Mucosa of descending colon (tissue), 3 donors: ENCODE measurements around the gene CACHD1. TPM values are rescaled to one million over a fixed set of nuclear protein-coding genes. Genes with fewer than 3 reads are reported as not detected.
"Not testable (repeated sequence)": the region's sequence is repeated elsewhere in the genome, so short reads cannot be mapped to it uniquely, and the experiment has no call there.

Experiments used
- ATAC-seq: fragments of 200-7000 bp; cut with Tn5 transposase; one replicate; pipeline ENCODE4 v1.9.1; 2020; ENCODE audit warnings: mild to moderate bottlenecking, moderate library complexity
- DNase-seq, 3 donors: peaks; one replicate each; pipeline ENCODE4 v3.0.0-alpha.2; 2020
- H3K36me3 ChIP-seq: fragments of 200-600 bp; one replicate; pipeline ENCODE4 v1.8.0; 2021; ENCODE audit warnings: low read depth, mild to moderate bottlenecking
- H3K4me1 ChIP-seq: fragments of 200-600 bp; one replicate; pipeline ENCODE4 v1.8.0; 2021; ENCODE audit warnings: low read depth, mild to moderate bottlenecking
- H3K4me3 ChIP-seq: fragments of 200-600 bp; one replicate; pipeline ENCODE4 v1.8.0; 2021; ENCODE audit warnings: mild to moderate bottlenecking
- H3K9me3 ChIP-seq: fragments of 200-600 bp; one replicate; pipeline ENCODE4 v1.8.0; 2021; ENCODE audit warnings: mild to moderate bottlenecking
- intact Hi-C, 2 donors: fragments of 100-400 bp; cut with DNase I in 1 of 2; cut with micrococcal nuclease in 1 of 2; formaldehyde crosslinking; loops; one replicate each; pipeline versions ENCODE4 v1.11.0 to v1.11.1; 2022; cut with DNase I, micrococcal nuclease
- total RNA-seq, 3 donors: library from RNA; stranded (reverse); fragmentation: NEBNext Ultra II Directional in 2 of 3; extraction: Animal tissue kit (Norgen Biotek cat#: 25700) in 2 of 3; gene quantifications; one replicate each; pipeline versions ENCODE4 v1.2.1 to v1.2.4, GENCODE V29; 2021 to 2023
- TF ChIP-seq, protein P1 (sequence below): fragments of 200-600 bp; IDR thresholded peaks from one replicate; pipeline ENCODE4 v1.8.0; 2022; ENCODE audit warnings: antibody characterized with exemption, mild to moderate bottlenecking
- donor health status: DM: no; HTN: no; CAD: no; lungs with moderate emphysema.
- donor health status: DM: no; HTN: no; CAD: no.
- donor health status: DM: no; HTN: yes; CAD: no.

CACHD1 gene
- total RNA-seq, 3 donors from 2014 or later, result 1.3 to 3.7 (median 2.7) TPM

DNA sequence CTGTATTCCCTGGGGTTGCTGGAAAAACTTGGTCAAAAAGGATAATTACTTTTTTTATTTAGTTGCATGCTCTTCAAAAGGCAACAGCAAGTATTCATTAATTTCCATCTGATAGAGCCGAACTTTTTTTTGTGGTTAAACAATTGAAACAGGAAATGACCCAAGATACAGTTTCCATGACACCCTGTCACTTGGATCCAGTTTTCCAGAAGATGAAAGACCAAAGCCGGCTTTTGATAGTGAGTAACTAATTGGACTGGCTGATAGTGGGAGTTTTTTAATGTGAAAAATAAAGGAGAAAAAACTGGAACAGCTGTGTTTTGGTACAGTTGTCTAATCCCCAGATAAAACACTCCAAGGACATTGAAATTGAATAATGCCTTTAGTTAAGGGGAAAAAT is 33.0 kb downstream of the CACHD1 start:
- ATAC-seq (no peak), DNase-seq (no peak)
- H3K4me3 ChIP-seq, result no peak overlapping the region
- H3K9me3 ChIP-seq, result no peaks in the 10 kb centered on the region
- intact Hi-C loops, result no loop called here
- H3K36me3 ChIP-seq, result no peaks in the 10 kb centered on the region
- H3K4me1 ChIP-seq, result no peaks in the 10 kb centered on the region
- TF ChIP-seq, protein P1, sequence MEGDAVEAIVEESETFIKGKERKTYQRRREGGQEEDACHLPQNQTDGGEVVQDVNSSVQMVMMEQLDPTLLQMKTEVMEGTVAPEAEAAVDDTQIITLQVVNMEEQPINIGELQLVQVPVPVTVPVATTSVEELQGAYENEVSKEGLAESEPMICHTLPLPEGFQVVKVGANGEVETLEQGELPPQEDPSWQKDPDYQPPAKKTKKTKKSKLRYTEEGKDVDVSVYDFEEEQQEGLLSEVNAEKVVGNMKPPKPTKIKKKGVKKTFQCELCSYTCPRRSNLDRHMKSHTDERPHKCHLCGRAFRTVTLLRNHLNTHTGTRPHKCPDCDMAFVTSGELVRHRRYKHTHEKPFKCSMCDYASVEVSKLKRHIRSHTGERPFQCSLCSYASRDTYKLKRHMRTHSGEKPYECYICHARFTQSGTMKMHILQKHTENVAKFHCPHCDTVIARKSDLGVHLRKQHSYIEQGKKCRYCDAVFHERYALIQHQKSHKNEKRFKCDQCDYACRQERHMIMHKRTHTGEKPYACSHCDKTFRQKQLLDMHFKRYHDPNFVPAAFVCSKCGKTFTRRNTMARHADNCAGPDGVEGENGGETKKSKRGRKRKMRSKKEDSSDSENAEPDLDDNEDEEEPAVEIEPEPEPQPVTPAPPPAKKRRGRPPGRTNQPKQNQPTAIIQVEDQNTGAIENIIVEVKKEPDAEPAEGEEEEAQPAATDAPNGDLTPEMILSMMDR, result no peak

DNA sequence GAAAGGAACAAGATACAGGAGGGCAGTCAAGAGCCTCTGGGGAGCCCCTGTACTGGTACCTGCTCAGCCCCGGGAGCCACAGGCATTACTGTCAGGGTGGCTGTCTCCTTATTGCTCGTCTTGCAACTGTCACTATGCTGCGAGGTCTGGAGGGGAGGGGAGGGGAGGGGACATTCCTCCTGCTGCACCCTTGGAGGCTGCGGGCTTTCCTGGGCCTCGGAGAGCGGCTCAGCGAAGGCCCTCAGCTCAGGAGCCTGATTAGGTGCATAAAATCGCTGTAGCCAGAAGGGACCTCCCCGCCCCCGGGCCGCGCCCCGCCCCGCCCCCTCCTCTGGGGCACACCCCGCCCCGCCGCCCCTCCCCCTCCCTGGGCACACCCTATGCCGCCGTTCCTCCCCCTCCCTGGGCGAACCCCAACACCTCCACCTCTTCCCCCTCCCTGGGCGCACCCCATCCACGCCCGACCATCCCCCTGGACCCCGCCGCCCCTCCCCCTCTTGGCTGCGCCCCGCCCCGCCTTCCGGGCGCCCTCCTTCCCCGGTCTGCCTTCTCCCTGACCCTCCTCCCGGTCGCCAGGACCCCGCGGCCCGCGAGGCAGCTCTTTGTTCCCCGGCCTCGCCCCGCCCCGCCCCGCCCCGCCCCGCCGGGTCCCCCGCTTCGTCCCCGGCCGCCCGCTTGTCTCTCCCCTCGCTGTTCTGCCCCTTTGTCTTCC is 35.5 kb downstream of the CACHD1 start:
- Histone ChIP-seq H3K4me1 (no peaks in the 10 kb centered on the region), H3K36me3 (no peaks in the 10 kb centered on the region), H3K9me3 (no peaks in the 10 kb centered on the region), H3K4me3 (no peak overlapping the region)
- DNase-seq, result peak; percentile 69 to 78 (median 70)
- intact Hi-C loops, result no loop called here
- TF ChIP-seq, protein P1, result no peak
- ATAC-seq, result peak; percentile 75

DNA sequence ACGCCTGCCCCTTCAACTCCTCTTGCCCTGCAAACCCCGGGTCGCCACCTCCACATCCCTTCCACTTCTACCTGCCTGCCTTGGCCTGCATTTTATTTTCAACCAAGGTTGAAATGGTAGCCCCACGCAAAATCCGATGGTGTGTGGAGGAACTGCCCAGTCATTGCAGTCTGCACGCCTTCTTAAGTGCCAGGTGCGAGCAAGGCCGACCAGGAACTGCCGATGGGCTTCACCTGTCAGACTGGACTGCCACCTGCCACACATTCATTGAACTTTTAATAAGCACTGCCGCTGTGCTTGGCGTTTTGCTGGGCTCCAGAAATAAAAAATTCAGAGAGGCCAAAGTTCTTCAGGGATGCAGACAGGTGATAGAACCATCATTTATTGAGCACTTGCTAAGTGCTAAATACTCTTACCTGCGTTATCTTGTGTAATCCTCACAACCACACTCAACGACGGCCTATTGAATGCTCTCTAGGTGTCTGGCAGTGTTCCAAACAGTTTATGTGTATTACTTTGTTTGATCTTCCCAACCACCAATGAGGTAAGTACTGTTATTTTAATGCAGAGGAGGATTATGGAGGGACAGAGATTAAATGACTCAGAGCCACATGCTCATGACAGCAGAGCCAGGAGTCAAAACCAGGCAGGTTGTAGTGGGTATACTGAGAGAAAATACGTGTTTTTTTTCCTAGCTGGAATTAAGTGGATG is 36.2 kb downstream of the CACHD1 start:
- TF ChIP-seq, protein P1, result no peak
- intact Hi-C loops, result no loop called here
- Histone ChIP-seq H3K9me3 (no peaks in the 10 kb centered on the region), H3K4me3 (no peak overlapping the region), H3K36me3 (no peaks in the 10 kb centered on the region), H3K4me1 (no peaks in the 10 kb centered on the region)
- DNase-seq (peak; percentile 57 to 69 (median 68)), ATAC-seq (peak; percentile 84)

DNA sequence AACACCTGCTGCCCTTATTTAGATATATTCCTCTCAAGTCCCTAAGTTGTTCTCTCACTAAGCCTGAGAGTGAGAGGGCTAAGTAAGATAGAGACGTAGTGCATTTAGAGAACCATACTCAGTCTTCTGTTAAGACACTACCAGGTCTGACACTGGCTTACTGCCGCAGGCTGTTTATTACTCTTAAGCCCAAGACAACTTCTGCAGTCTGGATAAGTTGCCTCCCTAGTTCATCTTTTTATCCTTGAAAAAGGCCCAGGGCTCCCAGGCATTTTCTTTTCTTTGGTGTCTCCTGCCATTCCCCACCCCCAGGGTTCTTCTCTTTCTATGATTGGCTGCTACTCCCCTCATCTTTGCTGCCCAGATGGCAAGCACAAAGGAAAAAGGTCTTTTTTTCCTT is 38.7 kb downstream of the CACHD1 start:
- intact Hi-C loops, result no loop called here
- Histone ChIP-seq H3K36me3 (no peaks in the 10 kb centered on the region), H3K4me3 (no peak overlapping the region), H3K9me3 (no peaks in the 10 kb centered on the region), H3K4me1 (no peaks in the 10 kb centered on the region)
- no peak for ATAC-seq
- no peak for DNase-seq
- TF ChIP-seq, protein P1, result no peak

DNA sequence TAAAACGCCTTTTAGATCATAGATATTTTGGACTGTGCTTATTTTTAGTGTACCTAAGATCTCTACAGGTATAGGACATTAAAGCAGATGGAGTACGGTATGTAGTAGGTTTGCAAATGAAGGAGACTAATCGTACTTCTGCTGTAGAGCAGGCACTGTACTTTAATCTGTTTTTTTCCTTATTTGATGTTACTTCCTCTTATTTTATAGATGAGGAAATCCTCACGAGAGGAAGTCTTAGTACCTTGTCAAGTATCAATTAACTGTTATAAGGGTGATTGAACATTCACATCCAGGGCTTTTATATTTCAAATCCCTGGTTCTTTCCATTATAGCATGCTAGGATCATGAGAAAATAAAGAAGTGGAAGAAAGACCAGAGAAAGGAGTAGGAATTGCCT is 41.1 kb downstream of the CACHD1 start:
- H3K36me3 ChIP-seq, result no peaks in the 10 kb centered on the region
- H3K4me3 ChIP-seq, result no peak overlapping the region
- no peaks in the 10 kb centered on the region for H3K9me3 ChIP-seq
- ATAC-seq (no peak), DNase-seq (no peak)
- TF ChIP-seq, protein P1, result no peak
- H3K4me1 ChIP-seq, result no peaks in the 10 kb centered on the region
- intact Hi-C loops, result no loop called here

DNA sequence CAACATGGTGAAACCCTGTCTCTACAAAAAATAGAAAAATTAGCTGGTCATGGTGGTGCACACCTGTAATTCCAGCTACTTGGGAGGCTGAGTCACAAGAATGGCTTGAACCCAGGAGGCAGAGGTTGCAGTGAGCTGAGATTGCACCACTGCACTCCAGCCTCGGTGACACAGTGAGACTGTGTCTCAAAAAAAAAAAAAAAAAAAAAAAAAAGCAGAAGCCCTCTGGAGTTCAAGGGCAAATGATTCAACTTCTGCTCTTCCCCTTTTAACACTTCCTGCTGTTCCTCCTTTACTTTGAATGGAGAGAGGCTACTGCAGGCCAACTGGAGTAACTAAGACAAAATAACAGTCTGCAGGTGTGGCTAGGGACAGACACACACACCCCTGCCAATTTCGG is 42.3 kb downstream of the CACHD1 start:
- intact Hi-C loops, H3K9me3 ChIP-seq, H3K4me3 ChIP-seq, H3K36me3 ChIP-seq, DNase-seq, H3K4me1 ChIP-seq: not testable (repeated sequence)
- peak; percentile 43 for ATAC-seq
